C4-2B (cell line): Measurements from ENCODE around the gene SIPA1L2.

ENCODE experiments used
- CTCF ChIP-seq: fragments of 450-650 bp; conservative IDR thresholded peaks from 2 replicates; pipeline ENCODE4 v1.5.1; 2017; ENCODE audit warnings: mild to moderate bottlenecking
- ZFX ChIP-seq: fragments of 450-650 bp; IDR thresholded peaks from 2 replicates; pipeline ENCODE4 v1.6.1; 2017

GRCh38 chr1:232667778-232668165 lies 37.8 kb upstream of the SIPA1L2 start:
- no peak for TF ChIP-seq CTCF
- TF ChIP-seq ZFX = no peak
